HG03095 (cell line): ENCODE results near the gene BET1.

ENCODE experiments used
- ATAC-seq: cut with Tn5 transposase; IDR thresholded peaks from one replicate; pipeline ENCODE4 v1.9.1; 2021; ENCODE audit warnings: moderate library complexity; ENCODE audit not compliant: unreplicated experiment

Gene BET1

DNA sequence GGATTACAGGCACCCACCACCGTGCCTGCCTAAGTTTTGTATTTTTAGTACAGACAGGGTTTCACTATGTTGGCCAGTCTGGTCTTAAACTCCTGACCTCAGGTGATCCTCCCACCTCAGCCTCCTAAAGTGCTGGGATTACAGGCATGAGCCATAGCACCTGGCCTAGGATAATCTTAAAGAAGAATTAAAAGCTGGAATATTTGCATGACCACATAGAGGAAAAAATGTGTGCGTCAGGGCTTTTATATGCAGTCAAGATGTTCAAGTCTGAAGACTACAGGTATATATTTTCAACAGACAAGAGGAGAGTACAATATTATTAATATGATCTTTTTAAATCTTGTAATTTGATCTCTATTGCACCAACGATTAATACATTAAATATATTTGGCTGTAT is 43.2 kb downstream of the BET1 start:
- ATAC-seq = no peak

DNA sequence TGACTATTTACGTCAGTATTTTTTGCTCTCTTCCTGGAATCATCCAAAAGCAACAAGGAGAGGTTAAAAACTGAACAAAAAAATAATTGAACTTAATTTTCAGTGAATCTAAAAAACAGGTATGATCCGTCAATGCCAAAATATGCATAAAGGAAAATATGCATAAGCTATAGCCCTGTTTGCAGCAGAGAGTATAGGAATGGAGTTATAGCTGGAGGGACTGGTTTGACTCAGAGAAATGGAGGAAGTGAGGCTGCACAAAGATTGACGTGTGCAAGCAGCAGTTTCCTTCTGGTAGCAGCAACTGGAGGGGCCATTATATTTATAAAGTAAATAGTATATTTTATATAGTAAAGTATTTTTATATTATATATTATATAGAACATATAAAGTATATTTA is 45.5 kb downstream of the BET1 start:
- no peak for ATAC-seq

DNA sequence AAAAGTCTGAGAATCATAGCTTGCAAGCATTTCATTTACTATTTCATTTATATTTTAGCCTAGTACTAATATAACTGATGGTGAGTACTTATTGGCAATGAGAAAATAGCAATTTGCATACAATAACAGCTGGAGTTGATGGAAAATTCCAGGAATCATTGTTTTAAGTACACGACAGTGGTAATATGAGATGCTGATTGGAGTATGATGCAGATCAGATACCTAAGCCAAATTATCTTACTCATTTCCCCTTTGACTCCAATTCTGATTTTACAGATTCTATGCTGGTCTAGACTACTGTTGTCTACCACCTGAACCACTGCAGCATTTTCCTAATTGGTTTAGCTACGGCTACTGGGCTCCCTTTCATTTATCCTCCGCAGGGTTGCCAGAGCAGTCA is 45.9 kb downstream of the BET1 start:
- no peak for ATAC-seq

DNA sequence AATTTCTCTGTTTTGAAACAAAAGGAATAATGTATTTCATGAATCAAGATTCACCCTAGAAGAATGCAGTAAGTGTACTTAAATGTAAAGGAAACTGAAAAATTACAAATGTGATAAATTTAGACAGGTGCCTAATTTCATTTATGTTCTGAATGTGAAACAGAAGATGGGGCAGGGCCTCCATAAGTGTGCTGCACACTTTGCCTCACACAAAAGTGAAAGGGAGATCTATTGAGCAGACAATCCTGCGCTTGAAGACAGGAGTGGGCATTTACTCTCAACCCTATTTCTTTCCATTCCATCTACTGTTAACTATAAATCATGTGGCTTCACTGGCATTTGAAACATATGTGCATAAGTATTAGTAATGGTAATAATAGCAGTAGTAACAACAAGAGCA is 46.4 kb downstream of the BET1 start:
- ATAC-seq = no peak

DNA sequence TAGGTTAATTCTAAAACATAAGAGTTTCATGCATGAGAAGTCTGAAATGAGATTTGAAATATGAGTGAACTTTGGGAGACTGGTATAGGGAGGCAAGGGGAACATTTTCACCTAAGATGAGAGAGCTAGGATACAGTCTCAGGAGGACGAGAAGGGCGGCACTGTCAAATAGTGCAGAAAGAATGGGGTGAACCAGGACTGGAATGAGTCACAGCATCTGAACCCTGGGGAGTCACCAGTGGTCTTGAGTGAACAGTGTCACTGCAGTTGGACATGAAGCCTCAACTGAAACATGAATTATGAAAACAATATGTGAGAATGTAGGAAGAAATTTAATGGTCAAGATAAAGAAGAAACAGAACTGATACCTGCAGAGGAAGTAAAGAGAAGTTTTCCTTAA is 48.9 kb downstream of the BET1 start:
- ATAC-seq = peak; percentile 86

DNA sequence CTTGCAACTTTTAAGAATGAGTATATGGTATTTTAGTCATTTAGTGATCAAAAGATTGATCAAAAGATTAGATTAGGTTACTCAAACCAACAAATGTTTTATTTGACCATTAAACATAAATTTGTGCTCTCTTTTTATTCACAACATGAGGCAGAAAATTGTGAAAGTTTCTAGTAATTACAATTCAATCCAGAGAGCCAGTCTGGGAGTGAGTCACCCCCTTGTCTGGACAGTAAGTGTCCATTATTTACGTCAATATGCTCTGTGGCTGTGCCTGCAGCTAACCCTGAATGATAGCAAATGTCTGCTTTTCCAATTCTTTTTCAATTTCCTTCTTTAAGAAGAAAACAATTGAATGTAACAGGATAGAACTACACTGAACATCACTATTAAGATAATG is 54.7 kb downstream of the BET1 start:
- ATAC-seq = no peak

DNA sequence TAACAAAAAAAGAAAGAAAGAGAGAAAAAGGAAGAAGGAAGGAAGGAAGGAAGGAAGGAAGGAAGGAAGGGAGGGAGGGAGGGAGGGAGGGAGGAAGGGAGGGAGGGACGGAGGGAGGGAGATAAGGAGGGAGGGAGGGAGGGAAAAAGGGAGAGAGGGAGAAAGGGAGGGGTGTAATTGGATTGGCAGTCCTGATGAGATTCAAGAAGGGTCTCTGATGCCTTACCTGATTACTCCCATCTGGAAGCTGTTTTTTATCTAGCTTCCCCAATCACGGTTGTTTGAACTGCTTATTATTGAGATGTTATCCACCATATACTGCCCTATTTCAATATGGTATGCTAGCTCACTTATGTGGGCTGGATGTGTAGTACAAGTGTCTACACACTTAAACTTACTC is 55.3 kb downstream of the BET1 start:
- ATAC-seq = no peak

DNA sequence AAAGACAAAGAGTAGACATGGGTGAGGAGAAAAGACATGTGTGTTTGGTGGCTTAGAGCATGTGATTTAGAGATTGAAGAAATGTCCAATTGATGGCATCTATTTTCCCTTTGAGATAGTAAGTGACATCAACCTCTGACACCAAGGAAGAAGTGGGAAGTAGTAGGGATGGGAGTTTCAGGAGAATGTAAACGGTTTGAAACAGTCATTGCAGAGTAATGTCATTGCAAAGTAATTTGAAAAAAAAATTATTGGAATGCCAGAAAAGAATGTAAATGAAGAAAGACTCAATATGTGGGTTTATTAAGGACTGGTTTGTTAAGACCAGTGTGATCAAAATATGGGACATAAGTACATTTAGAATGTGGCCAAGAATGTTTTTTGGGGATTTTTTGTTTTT is 56.0 kb downstream of the BET1 start:
- ATAC-seq = no peak

DNA sequence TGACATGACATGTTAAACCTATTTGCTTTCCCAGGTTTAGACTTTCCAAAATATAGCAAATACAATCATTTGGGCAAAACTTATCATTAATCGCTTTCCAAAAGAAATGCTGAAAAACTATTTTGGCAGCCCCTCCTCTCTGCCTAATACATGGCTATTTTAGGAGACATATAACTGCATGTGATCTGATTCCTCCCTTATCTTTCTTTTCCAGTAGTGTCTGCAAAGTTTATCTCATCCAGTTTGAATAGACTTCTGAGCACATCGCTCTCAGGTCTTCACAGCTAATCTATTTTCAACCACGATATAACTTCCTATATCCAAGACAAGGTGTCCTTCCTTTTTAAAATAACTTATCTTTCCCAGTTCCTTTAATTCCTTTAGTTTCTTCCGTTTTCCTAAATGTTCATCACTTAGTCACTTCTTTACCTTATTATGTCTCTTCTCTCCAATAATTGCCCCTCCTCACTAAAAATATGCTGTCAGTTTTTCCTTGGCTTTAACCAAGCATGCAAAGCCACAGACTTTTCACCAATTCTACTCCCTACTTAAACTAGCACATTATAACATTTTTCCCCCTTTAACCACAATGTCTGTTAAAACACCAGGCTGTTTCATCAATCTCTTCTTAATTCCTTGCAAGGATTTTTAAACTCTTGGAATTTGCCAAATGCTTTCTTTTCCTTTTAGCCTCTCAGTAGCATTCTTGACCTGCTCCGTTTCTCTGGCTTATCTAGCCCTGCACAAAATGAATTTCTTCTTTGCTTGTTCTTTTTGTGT is 58.2 kb downstream of the BET1 start:
- ATAC-seq = no peak

DNA sequence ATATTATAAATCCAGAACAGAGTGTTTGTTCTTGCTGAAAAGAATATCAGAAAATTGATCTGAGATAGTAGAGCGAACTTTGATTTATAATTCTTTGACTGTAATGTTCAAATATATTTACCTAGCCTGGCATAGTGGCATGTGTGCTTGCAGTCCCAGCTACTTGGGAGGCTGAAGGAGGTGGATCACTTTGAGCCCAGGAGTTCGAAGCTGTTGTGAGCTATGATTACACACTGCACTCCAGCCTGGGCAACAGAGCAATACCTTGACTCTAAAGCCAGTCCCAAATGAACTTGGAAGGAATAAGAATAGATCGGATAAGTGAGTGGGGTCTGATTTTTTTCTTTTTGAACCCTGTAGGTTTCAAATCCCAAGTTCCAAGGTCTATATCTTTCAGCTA is 59.1 kb downstream of the BET1 start:
- ATAC-seq = no peak

DNA sequence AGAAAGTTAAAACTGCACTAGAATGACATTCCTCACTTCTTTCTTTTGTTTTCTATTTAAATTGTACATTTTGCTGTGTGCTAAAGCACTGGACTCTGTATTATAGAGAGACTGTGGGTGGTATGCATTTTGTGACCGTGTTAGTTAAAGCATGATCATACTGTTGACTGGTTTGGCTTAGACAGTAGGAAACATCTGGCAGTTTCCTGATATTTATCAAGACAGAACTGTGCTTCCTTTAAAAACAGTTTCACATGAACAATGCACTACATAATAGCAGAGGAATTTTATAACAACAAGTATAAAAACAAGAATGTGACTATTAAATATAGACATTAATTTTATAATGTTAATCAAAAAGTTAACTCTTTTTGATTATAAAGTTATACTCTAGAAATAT is 59.5 kb downstream of the BET1 start:
- no peak for ATAC-seq

DNA sequence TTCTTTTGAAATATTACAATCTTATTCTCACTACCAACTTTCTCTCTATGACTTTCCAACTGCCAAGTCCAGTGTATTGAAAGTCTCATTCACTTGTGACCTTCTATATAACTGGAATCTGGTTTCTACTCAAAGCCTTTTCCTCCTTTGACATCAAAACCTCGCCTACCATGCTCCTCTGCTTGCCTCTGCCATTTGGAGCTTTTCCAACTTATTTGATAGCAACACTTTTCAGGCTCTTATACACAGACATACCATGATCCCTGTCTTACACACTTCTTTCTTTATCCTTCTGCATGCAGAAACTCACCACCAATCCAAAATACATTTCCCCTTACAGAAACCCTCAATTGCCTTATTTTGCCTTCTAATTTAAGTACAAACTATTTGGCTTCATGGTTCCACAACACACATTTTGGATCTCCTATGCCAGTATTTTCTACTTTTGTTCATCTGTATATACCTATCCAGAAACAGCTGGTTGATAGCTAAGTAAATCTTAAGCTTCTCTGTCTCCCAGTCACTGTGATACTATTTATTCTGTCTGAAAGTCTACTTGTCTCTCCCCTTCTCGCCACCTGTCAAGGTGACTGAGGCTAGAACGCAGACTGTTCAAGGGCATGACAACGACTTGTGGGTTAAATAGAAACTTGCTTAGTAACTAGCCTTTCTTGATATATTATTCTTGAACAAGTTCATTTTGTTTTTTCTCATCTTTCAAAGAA is 60.2 kb downstream of the BET1 start:
- ATAC-seq = no peak
